K562 (cell line): ENCODE results near the gene BMP6.

Source experiments
- CTCF ChIP-seq, 3 experiments: IDR thresholded peaks in 2 of 3; conservative IDR thresholded peaks in 1 of 3; 2 replicates each; pipeline ENCODE4 v1.5.1; 2011 to 2012; ENCODE audit warnings: low read length in 3 of 3, mild to moderate bottlenecking in 3 of 3, control low read depth in 2 of 3, improper control_type of control experiment in 1 of 3, inconsistent platforms in 1 of 3, low read depth in 1 of 3, mixed read lengths in 1 of 3, moderate library complexity in 1 of 3; ENCODE audit not compliant: insufficient read depth in 2 of 3
- EP300 ChIP-seq: IDR thresholded peaks from 2 replicates; pipeline ENCODE4 v1.6.1; 2012; ENCODE audit warnings: low read length, improper control_type of control experiment
- EZH2 ChIP-seq: IDR thresholded peaks from 2 replicates; pipeline ENCODE4 v1.6.1; 2012; ENCODE audit warnings: low read depth, mild to moderate bottlenecking, inconsistent platforms, low read length, borderline replicate concordance
- HCFC1 ChIP-seq: IDR thresholded peaks from 2 replicates; pipeline ENCODE4 v1.6.1; 2012; ENCODE audit warnings: low read depth, low read length, improper control_type of control experiment
- HDAC1 ChIP-seq, 2 experiments: fragments of 450-650 bp; IDR thresholded peaks; 2 replicates each; pipeline ENCODE4 v1.6.1; 2016 to 2017; ENCODE audit warnings: inconsistent platforms in 1 of 2, mild to moderate bottlenecking in 1 of 2, moderate library complexity in 1 of 2
- TCF7L2 ChIP-seq: fragments of 150-350 bp; IDR thresholded peaks from 2 replicates; pipeline ENCODE4 v1.6.1; 2016; ENCODE audit warnings: low read depth, mild to moderate bottlenecking, low read length, moderate library complexity
- ZBTB11 ChIP-seq, 3 experiments: fragments of 200-800 bp in 1 of 3; fragments of 250-450 bp in 1 of 3; fragments of 450-650 bp in 1 of 3; sonication (Bioruptor Pico) in 1 of 3; sonication (Bioruptor generic) in 1 of 3; formaldehyde crosslinking in 1 of 3; IDR thresholded peaks; 2 replicates each; pipeline versions ENCODE4 v1.6.1 to v1.8.0; 2016 to 2022; ENCODE audit warnings: mild to moderate bottlenecking in 2 of 3, missing genetic modification characterization in 2 of 3, missing compliant biosample characterization in 1 of 3, moderate library complexity in 1 of 3
- ZNF121 ChIP-seq: sonication (generic); formaldehyde crosslinking; conservative IDR thresholded peaks from 2 replicates; pipeline ENCODE4 v1.8.0; 2022; ENCODE audit warnings: missing genetic modification reagents
- TF ChIP-seq, protein P1 (sequence below), 2 experiments: fragments of 450-650 bp in 1 of 2; sonication (generic) in 1 of 2; formaldehyde crosslinking in 1 of 2; IDR thresholded peaks in 1 of 2; conservative IDR thresholded peaks in 1 of 2; 2 replicates each; pipeline versions ENCODE4 v1.6.1 to v1.8.1; 2016 to 2023; ENCODE audit warnings: mild to moderate bottlenecking in 2 of 2, moderate library complexity in 2 of 2, inconsistent platforms in 1 of 2, missing genetic modification reagents in 1 of 2

GRCh38 chr6:7786214-7786661, 60.3 kb downstream of the BMP6 start:
- no peak for TF ChIP-seq CTCF (IDR thresholded peaks at IDR 0.05 in 2 of 3, conservative IDR thresholded peaks at IDR 0.05 in 1 of 3; ENCODE audit: insufficient read depth in 2 of 3, low read depth in 1 of 3, low read length in 3 of 3)
- no peak for TF ChIP-seq ZNF121 (CRISPR knock-in tag)
- TF ChIP-seq EZH2 = no peak
- TF ChIP-seq, protein P1, sequence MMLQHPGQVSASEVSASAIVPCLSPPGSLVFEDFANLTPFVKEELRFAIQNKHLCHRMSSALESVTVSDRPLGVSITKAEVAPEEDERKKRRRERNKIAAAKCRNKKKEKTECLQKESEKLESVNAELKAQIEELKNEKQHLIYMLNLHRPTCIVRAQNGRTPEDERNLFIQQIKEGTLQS (IDR thresholded peaks at IDR 0.05) = no peak
- TF ChIP-seq, protein P1 (CRISPR knock-in tag; conservative IDR thresholded peaks at IDR 0.05) = no peak
- no peak for TF ChIP-seq EP300
- no peak for TF ChIP-seq HCFC1
- TF ChIP-seq TCF7L2 = no peak
- TF ChIP-seq ZBTB11 (CRISPR knock-in tag; IDR thresholded peaks at IDR 0.05) = no peak
- no peak for TF ChIP-seq HDAC1 (IDR thresholded peaks at IDR 0.05)
